HFFc6 (cell line): Measurements from ENCODE around the gene EOMES. TPM values are rescaled to one million over a fixed set of nuclear protein-coding genes. Genes with fewer than 3 reads are reported as not detected.

Source experiments
- DNase-seq: peaks from one replicate; pipeline ENCODE4 v3.0.0-alpha.2; 2018
- H3K27ac Mint-ChIP-seq: 2 replicates; pipeline ENCODE4 v1.8.0; 2020; ENCODE audit warnings: mild to moderate bottlenecking, mixed read lengths
- H3K27me3 Mint-ChIP-seq: 2 replicates; pipeline ENCODE4 v1.8.0; 2021; ENCODE audit warnings: mild to moderate bottlenecking, moderate library complexity, mixed read lengths; ENCODE audit not compliant: insufficient read depth
- H3K36me3 Mint-ChIP-seq: 2 replicates; pipeline ENCODE4 v1.8.0; 2021; ENCODE audit warnings: low read depth, mixed read lengths
- H3K4me1 Mint-ChIP-seq: 2 replicates; pipeline ENCODE4 v1.8.0; 2020; ENCODE audit warnings: low read depth, mixed read lengths
- H3K4me3 Mint-ChIP-seq: 2 replicates; pipeline ENCODE4 v1.8.0; 2020; ENCODE audit warnings: mild to moderate bottlenecking, moderate library complexity, mixed read lengths
- H3K9me3 Mint-ChIP-seq: 2 replicates; pipeline ENCODE4 v1.8.0; 2020; ENCODE audit warnings: mild to moderate bottlenecking, mixed read lengths
- total RNA-seq, 6 experiments: library from RNA; stranded (reverse); fragmentation: NEBNext Ultra II Directional; extraction: Animal tissue kit (Norgen Biotek cat#: 25700); gene quantifications; 2 replicates in 1 of 6; 3 replicates in 5 of 6; pipeline ENCODE4 v1.2.3, GENCODE V29; 2021
- TF ChIP-seq, protein P1 (sequence below): fragments of 200-600 bp; sonication (generic); IDR thresholded peaks from 2 replicates; pipeline ENCODE4 v1.5.0; 2021; ENCODE audit warnings: antibody characterized with exemption, mild to moderate bottlenecking

The EOMES gene
- total RNA-seq, 6 experiments from 2014 or later = not detected

DNA sequence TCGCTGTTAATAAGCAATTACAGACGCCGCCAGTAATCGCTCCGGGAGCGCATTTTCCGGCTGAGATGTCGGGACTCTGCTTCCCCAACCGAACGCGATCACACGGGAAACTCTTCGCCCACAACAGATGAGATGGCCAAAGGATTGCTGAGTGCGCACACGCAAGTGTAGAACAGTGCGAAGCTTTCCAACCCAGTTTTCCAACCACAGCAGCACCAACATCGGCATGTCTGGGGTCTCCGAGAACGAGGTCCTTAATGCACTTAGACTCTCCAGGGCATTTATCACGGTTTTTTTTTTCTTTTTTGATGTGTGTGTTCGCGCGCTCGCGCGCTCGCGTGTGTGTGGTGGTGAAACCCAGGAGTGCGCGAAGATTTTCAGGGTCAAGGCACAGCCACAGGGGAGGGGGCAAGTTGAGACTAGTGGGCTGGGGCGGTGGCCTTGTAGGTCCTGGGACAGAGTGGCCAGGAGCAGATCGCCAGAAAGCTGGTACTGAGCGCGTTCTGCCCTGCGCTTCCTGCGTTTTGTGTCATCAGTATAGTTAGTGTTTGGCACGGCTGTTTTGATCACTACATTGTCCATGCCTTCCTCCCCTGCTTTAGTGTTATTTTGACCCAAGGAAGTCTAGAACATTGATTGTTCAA lies 1.8 kb upstream of the EOMES start:
- Mint-ChIP-seq H3K36me3 (no peaks in the 10 kb centered on the region; the same call in 1 of the 2 replicates), H3K4me1 (peaks cover 41% of the 10 kb centered on the region), H3K27me3 (peaks cover 68% of the 10 kb centered on the region), H3K4me3 (peak overlapping the region; percentile 75; the same call in 1 of the 2 replicates), H3K9me3 (no peaks in the 10 kb centered on the region; the same call in 1 of the 2 replicates), H3K27ac (no peak overlapping the region)
- TF ChIP-seq, protein P1, sequence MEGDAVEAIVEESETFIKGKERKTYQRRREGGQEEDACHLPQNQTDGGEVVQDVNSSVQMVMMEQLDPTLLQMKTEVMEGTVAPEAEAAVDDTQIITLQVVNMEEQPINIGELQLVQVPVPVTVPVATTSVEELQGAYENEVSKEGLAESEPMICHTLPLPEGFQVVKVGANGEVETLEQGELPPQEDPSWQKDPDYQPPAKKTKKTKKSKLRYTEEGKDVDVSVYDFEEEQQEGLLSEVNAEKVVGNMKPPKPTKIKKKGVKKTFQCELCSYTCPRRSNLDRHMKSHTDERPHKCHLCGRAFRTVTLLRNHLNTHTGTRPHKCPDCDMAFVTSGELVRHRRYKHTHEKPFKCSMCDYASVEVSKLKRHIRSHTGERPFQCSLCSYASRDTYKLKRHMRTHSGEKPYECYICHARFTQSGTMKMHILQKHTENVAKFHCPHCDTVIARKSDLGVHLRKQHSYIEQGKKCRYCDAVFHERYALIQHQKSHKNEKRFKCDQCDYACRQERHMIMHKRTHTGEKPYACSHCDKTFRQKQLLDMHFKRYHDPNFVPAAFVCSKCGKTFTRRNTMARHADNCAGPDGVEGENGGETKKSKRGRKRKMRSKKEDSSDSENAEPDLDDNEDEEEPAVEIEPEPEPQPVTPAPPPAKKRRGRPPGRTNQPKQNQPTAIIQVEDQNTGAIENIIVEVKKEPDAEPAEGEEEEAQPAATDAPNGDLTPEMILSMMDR = no peak
- DNase-seq = no peak

DNA sequence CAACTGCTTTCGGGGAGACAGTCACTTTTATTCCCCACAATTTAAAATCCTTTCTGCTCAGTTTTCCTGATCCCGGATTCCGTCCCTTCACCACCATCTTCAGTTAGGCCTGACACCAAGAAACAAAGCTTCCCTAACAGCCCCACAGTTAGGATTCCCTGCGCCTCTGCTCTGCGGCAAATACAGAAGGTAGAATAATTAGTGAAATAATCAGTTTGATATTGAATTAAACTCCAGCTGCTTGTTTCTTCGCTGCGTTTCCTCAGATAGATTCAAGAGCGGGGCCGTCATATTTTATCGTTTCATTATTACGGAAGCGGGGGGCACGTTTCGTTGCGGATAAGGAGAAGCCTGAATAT lies 1.3 kb upstream of the EOMES start:
- H3K4me3 Mint-ChIP-seq = peak overlapping the region; percentile 75

DNA sequence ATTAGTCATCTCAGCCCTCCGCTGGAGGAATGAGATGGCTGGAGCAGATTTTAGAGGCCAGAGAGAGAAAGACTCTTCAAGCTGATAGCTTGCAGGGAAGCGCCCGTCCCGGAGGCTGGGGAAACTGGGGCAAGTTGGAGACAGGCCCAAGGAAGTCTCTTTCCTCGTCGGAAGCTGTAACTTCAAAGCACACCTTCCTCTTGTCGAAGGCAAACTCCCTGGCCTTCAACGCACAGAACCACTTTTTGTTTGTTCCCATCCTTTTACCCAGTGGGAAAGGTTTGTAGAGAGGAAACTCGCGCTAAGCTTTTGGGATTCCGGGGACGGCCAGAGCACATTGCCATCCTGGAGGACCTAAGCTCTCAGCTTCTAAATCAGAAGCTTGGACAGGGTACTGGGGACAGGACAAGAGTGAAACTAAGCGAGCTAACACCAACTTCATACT lies 900 bp upstream of the EOMES start:
- Mint-ChIP-seq H3K9me3 (no peaks in the 10 kb centered on the region; the same call in 1 of the 2 replicates), H3K4me1 (peaks cover 38% of the 10 kb centered on the region), H3K27me3 (peaks cover 62% of the 10 kb centered on the region), H3K27ac (no peak overlapping the region), H3K4me3 (peak overlapping the region; percentile 75), H3K36me3 (no peaks in the 10 kb centered on the region; the same call in 1 of the 2 replicates)
- TF ChIP-seq, protein P1 = no peak
- DNase-seq = no peak

More for the DNA sequence above, 1.3 kb upstream of the EOMES start:
- Mint-ChIP-seq H3K36me3 (no peaks in the 10 kb centered on the region; the same call in 1 of the 2 replicates), H3K27ac (no peak overlapping the region), H3K9me3 (no peaks in the 10 kb centered on the region; the same call in 1 of the 2 replicates), H3K4me1 (peaks cover 38% of the 10 kb centered on the region), H3K27me3 (peaks cover 65% of the 10 kb centered on the region)
- TF ChIP-seq, protein P1 = no peak
- no peak for DNase-seq

DNA sequence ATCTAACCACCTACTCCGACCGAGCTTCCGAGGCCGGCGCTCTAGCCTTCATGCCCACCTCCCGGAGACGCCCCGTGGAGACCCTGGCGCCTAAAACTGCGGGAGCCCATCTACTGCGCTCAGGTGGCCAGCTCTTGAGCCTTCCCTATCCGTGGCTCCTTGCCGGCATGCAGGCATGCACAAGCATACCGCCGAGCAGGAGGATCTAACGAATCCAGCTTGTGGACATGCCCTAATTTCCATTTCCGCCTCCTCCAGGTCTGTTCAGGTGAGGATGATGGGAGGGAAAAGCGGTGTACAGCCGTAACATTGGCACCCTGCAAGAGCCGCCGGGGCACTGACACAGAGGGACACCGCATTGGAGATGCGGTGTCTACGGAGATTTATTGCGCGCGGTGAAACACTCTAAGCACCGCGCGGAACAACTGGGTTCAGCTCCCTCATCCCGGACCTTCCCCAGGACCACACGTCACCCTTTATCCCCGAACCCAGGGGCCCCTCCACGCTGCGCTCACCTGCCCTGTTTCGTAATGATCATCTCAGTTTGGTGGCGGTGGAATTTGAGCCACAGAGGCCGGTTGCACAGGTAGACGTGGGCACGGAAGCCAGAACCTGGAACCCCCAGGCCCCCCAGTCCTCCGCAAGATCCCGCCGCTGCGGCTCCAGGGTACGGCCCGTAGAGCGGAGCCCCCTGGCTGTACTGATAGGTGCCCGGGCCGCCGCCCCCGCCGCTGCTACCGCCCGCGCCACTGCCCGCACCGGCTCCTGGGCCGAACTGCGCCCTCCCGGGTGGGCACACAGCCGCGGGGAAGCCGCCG lies 1.0 kb downstream of the EOMES start:
- DNase-seq = no peak
- H3K27ac Mint-ChIP-seq = no peak overlapping the region

DNA sequence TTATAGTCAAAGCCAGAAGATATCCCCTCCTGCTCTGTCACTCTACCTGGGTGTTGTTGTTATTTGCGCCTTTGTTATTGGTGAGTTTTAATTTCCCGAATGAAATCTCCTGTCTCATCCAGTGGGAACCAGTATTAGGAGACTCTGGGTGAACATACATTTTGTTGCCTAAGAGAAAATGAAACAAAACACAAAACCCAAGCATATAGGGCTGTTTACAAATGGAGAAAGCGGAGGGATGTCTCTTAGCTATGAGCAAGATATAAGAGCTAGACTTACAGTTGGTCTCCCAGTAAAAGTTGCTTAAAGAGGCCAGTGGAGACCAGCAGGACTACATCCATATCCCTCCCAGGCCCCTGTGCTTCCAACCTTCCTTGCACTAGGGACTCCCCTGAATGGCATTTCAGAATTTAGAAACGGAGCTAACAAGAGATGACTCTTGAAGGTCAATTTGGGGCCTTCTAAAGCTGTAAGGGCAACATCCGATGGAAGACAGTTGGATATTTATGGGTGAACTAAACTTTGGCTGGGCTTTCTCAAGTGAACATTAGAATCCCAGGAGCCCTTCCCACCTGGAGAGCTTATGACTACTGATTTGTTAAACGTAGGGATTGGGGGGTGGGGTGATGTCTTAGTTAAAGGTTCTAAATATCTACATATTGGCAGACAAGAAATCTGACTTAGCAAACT lies 2.7 kb downstream of the EOMES start:
- H3K4me3 Mint-ChIP-seq = no peak overlapping the region
- H3K27ac Mint-ChIP-seq = no peak overlapping the region
- no peak for DNase-seq
- H3K36me3 Mint-ChIP-seq = no peaks in the 10 kb centered on the region; the same call in 1 of the 2 replicates
- H3K9me3 Mint-ChIP-seq = no peaks in the 10 kb centered on the region; the same call in 1 of the 2 replicates
- TF ChIP-seq, protein P1 = no peak
- peaks cover 47% of the 10 kb centered on the region for H3K4me1 Mint-ChIP-seq
- H3K27me3 Mint-ChIP-seq = peaks cover 61% of the 10 kb centered on the region

More for the DNA sequence above, 1.0 kb downstream of the EOMES start:
- no peaks in the 10 kb centered on the region; the same call in 1 of the 2 replicates for H3K36me3 Mint-ChIP-seq
- TF ChIP-seq, protein P1 = no peak
- peaks cover 39% of the 10 kb centered on the region for H3K4me1 Mint-ChIP-seq
- no peaks in the 10 kb centered on the region; the same call in 1 of the 2 replicates for H3K9me3 Mint-ChIP-seq
- H3K27me3 Mint-ChIP-seq = peaks cover 64% of the 10 kb centered on the region
- peak overlapping the region; percentile 37; the same call in 1 of the 2 replicates for H3K4me3 Mint-ChIP-seq
